Measurements from ENCODE around the gene ARRDC2. TPM values are rescaled to one million over a fixed set of nuclear protein-coding genes. Genes with fewer than 3 reads are reported as not detected.
A peak's percentile ranks its signal among the peaks of the same experiment; 100 is the strongest.

Gene ARRDC2
- total and polyA plus RNA-seq, 8 donors: 3.8 to 34.8 (median 9.6) TPM

- Histone ChIP-seq H3K36me3 (no peaks in the 10 kb centered on the region), H3K27ac (no peak overlapping the region), H3K4me3 (no peak overlapping the region), H3K27me3 (peaks cover 0 to 4% (median 0%) of the 10 kb centered on the region in 4 donors), H3K9me3 (no peaks in the 10 kb centered on the region), H3K4me1 (no peaks in the 10 kb centered on the region)
- DNase-seq (no peak), FAIRE-seq (no peak), ATAC-seq (no peak)
- TF ChIP-seq CTCF (IDR thresholded peaks at IDR 0.05): no peak
- intact Hi-C loops (cut with DNase I): no loop called here
- WGBS, 2 donors: 74 to 86% methylated on average over 13 of the region's 13 CpGs
These were observed 19.8 kb upstream of the ARRDC2 start for GRCh38 chr19:17988161-17988560.

GRCh38 chr19:17989425-17990094 is 18.4 kb upstream of the ARRDC2 start:
- no peak overlapping the region for H3K4me3 ChIP-seq
- DNase-seq: no peak
- no peak for ATAC-seq
- intact Hi-C loops (cut with DNase I): loop anchor here in 1 of 3 donors (10.0 kb wide), 1 partner anchor 125 kb away; no protein-coding TSS in a partner anchor
- H3K9me3 ChIP-seq: no peaks in the 10 kb centered on the region
- FAIRE-seq: no peak
- TF ChIP-seq CTCF (IDR thresholded peaks at IDR 0.05): no peak
- no peaks in the 10 kb centered on the region for H3K36me3 ChIP-seq
- no peaks in the 10 kb centered on the region for H3K4me1 ChIP-seq
- H3K27ac ChIP-seq: no peak overlapping the region
- WGBS, 2 donors: 73 to 82% methylated on average over 16 of the region's 16 CpGs
- peaks cover 0 to 4% (median 0%) of the 10 kb centered on the region in 4 donors for H3K27me3 ChIP-seq

GRCh38 chr19:17993076-17993813 is 14.7 kb upstream of the ARRDC2 start:
- WGBS, 2 donors: 51 to 55% methylated on average over 21 to 27 of the region's 27 CpGs
- no peak for TF ChIP-seq CTCF (IDR thresholded peaks at IDR 0.05)
- intact Hi-C loops (cut with DNase I): loop anchor here in 1 of 3 donors (10.0 kb wide), 1 partner anchor 128 kb away; no protein-coding TSS in a partner anchor
- no peak for FAIRE-seq
- Histone ChIP-seq H3K4me3 (no peak overlapping the region), H3K36me3 (no peaks in the 10 kb centered on the region), H3K4me1 (no peaks in the 10 kb centered on the region), H3K27me3 (peaks cover 0 to 4% (median 0%) of the 10 kb centered on the region in 4 donors), H3K9me3 (no peaks in the 10 kb centered on the region), H3K27ac (no peak overlapping the region)
- DNase-seq: no peak
- ATAC-seq: no peak

GRCh38 chr19:17996826-17997316 is 11.1 kb upstream of the ARRDC2 start:
- DNase-seq: peak; percentile 75 to 96 (median 90)
- FAIRE-seq: no peak
- intact Hi-C loops (cut with DNase I): loop anchor here in 2 of 3 donors (5.0 to 10.0 kb wide), 2 partner anchors 55 to 132 kb away; no protein-coding TSS in a partner anchor

More at GRCh38 chr19:17996826-17997316, 11.1 kb upstream of the ARRDC2 start:
- Histone ChIP-seq H3K4me1 (no peaks in the 10 kb centered on the region), H3K27ac (no peak overlapping the region), H3K27me3 (peaks cover 0 to 4% (median 0%) of the 10 kb centered on the region in 4 donors), H3K36me3 (no peaks in the 10 kb centered on the region), H3K9me3 (no peaks in the 10 kb centered on the region), H3K4me3 (no peak overlapping the region)
- 7% methylated on average over 15 of the region's 15 CpGs for WGBS, 2 donors
- TF ChIP-seq CTCF (IDR thresholded peaks at IDR 0.05): peak; percentile 92 to 98 (median 98)
- ATAC-seq: peak; percentile 81 to 85 (median 84)

Measured in pancreas (tissue), 10 donors.